Body of pancreas (tissue), 4 donors: ENCODE results near the gene BTG3. TPM values are rescaled to one million over a fixed set of nuclear protein-coding genes. Genes with fewer than 3 reads are reported as not detected.

Source experiments
- ATAC-seq: fragments of 150-250 bp; one replicate; pipeline ENCODE4 v1.9.1; 2016
- DNase-seq, 4 donors: peaks; one replicate each; pipeline ENCODE4 v3.0.0-alpha.2; 2019
- H3K27ac ChIP-seq, 4 donors: fragments of 200-600 bp; sonication (generic); 1 replicate in 3 of 4; 2 replicates in 1 of 4; pipeline versions ENCODE4 v1.5.1 to v1.6.1; 2016 to 2019; ENCODE audit warnings: mild to moderate bottlenecking in 1 of 4, mixed read lengths in 1 of 4, moderate library complexity in 1 of 4
- H3K27me3 ChIP-seq, 2 donors: fragments of 200-600 bp; sonication (generic); one replicate each; pipeline ENCODE4 v1.6.0; 2016; ENCODE audit warnings: mild to moderate bottlenecking in 1 of 2
- H3K36me3 ChIP-seq, 2 donors: fragments of 200-600 bp; sonication (generic); replicated peaks in 1 of 2; 2 replicates each; pipeline ENCODE4 v1.5.1; 2016; ENCODE audit warnings: low read depth in 2 of 2; ENCODE audit not compliant: insufficient read depth in 1 of 2
- H3K4me1 ChIP-seq: fragments of 200-600 bp; sonication (generic); one replicate; pipeline ENCODE4 v1.6.0; 2016
- H3K4me3 ChIP-seq, 2 donors: fragments of 200-600 bp; sonication (generic); 1 replicate in 1 of 2; 2 replicates in 1 of 2; pipeline ENCODE4 v1.5.1; 2016 to 2019
- H3K9me3 ChIP-seq, 3 donors: fragments of 200-600 bp; sonication (generic); 1 replicate in 2 of 3; 2 replicates in 1 of 3; pipeline ENCODE4 v1.5.1; 2016
- CTCF ChIP-seq, 7 experiments: fragments of 450-650 bp in 4 of 7; fragments of 200-600 bp in 3 of 7; sonication (generic) in 3 of 7; IDR thresholded peaks; one replicate each; pipeline ENCODE4 v1.5.1; 2016 to 2019; ENCODE audit warnings: antibody characterized with exemption in 7 of 7
- POLR2A ChIP-seq, 3 donors: fragments of 450-650 bp; IDR thresholded peaks; one replicate each; pipeline ENCODE4 v1.6.1; 2016; ENCODE audit warnings: antibody characterized with exemption in 3 of 3, mild to moderate bottlenecking in 2 of 3
- WGBS, 2 donors: methylation state at CpG; one replicate each; pipeline ENCODE4 v1.1.5; 2017; 5-methylcytosine and 5-hydroxymethylcytosine counted together
- intact Hi-C: fragments of 100-400 bp; cut with DNase I; formaldehyde crosslinking; loops from one replicate; pipeline ENCODE4 v1.15.1; 2023
- total RNA-seq, 2 donors: library from RNA; depleted of rRNA; stranded (reverse); fragments of >200 nt; gene quantifications; one replicate each; pipeline ENCODE4 v1.1.0, GENCODE V29; 2016

The BTG3 gene
- total RNA-seq, 2 donors from 2014 or later = 16.6 to 55.4 TPM

- TF ChIP-seq CTCF (IDR thresholded peaks at IDR 0.05) = peak in 2 of 7 experiments; percentile 29
- peak in 2 of 3 donors; percentile 59 to 63 for TF ChIP-seq POLR2A (IDR thresholded peaks at IDR 0.05)
- peaks cover 16% of the 10 kb centered on the region for H3K4me1 ChIP-seq
- H3K36me3 ChIP-seq = no peaks in the 10 kb centered on the region
- 0 to 1% methylated on average over 26 of the region's 26 CpGs for WGBS, 2 donors
- H3K9me3 ChIP-seq = no peaks in the 10 kb centered on the region
- DNase-seq = peak; percentile 80 to 86 (median 83)
- no peaks in the 10 kb centered on the region for H3K27me3 ChIP-seq
- ATAC-seq = peak; percentile 78
- H3K4me3 ChIP-seq = peak overlapping the region; percentile 84 to 86
- peak overlapping the region; percentile 76 to 92 (median 81) for H3K27ac ChIP-seq
- intact Hi-C loops = no loop called here
These were observed 1.2 kb downstream of the BTG3 start for GRCh38 chr21:17611414-17612022.

GRCh38 chr21:17610911-17611310 lies 1.8 kb downstream of the BTG3 start:
- peak overlapping the region; percentile 76 to 92 (median 81) for H3K27ac ChIP-seq
- WGBS, 2 donors = 23 to 25% methylated on average over 9 of the region's 9 CpGs
- no peak overlapping the region for H3K4me3 ChIP-seq
- peaks cover 16% of the 10 kb centered on the region for H3K4me1 ChIP-seq
- no peaks in the 10 kb centered on the region for H3K27me3 ChIP-seq
- ATAC-seq (no peak), DNase-seq (peak in 3 of 4 donors; percentile 3 to 33 (median 18))
- H3K36me3 ChIP-seq = no peaks in the 10 kb centered on the region
- no peaks in the 10 kb centered on the region for H3K9me3 ChIP-seq
- intact Hi-C loops = no loop called here
- TF ChIP-seq POLR2A (IDR thresholded peaks at IDR 0.05) = no peak
- no peak for TF ChIP-seq CTCF (IDR thresholded peaks at IDR 0.05)

GRCh38 chr21:17609681-17610080 lies 3.0 kb downstream of the BTG3 start:
- no peaks in the 10 kb centered on the region for H3K9me3 ChIP-seq
- no peaks in the 10 kb centered on the region for H3K27me3 ChIP-seq
- H3K4me1 ChIP-seq = peaks cover 16% of the 10 kb centered on the region
- H3K27ac ChIP-seq = no peak overlapping the region
- H3K36me3 ChIP-seq = no peaks in the 10 kb centered on the region
- intact Hi-C loops = no loop called here
- no peak for DNase-seq
- no peak for TF ChIP-seq CTCF (IDR thresholded peaks at IDR 0.05)
- no peak for TF ChIP-seq POLR2A (IDR thresholded peaks at IDR 0.05)
- H3K4me3 ChIP-seq = no peak overlapping the region
- no peak for ATAC-seq
- 86 to 94% methylated on average over 2 of the region's 2 CpGs for WGBS, 2 donors

DNA sequence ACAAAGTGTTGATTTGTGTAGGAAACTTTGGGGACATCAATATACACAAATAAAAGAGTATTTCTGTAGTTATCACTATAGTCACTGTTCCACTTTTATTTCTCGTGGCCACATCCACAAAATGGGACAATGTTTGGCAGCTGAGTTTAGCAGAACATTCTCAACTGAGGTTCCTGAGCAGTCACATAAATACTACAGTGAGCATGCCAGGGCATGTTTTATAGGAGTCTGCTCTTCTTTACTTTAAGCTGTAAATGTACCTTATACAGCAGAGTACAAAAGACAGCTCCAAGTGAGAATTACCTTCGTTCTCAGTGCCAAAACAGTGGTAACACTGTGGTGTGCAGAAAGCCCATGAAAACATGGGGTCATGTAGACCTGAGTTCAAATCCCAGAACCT lies 5.0 kb downstream of the BTG3 start:
- Histone ChIP-seq H3K9me3 (no peaks in the 10 kb centered on the region), H3K36me3 (no peaks in the 10 kb centered on the region), H3K27ac (no peak overlapping the region), H3K4me1 (peaks cover 10% of the 10 kb centered on the region), H3K4me3 (no peak overlapping the region), H3K27me3 (no peaks in the 10 kb centered on the region)
- WGBS, 2 donors = 93 to 94% methylated on average over 2 of the region's 2 CpGs
- intact Hi-C loops = no loop called here
- TF ChIP-seq POLR2A (IDR thresholded peaks at IDR 0.05) (no peak), CTCF (IDR thresholded peaks at IDR 0.05) (no peak)
- DNase-seq = no peak
- no peak for ATAC-seq

- H3K4me3 ChIP-seq = no peak overlapping the region
- TF ChIP-seq CTCF (IDR thresholded peaks at IDR 0.05) (no peak), POLR2A (IDR thresholded peaks at IDR 0.05) (no peak)
- intact Hi-C loops = no loop called here
- peaks cover 0 to 2% of the 10 kb centered on the region in 2 donors for H3K36me3 ChIP-seq
- H3K4me1 ChIP-seq = no peaks in the 10 kb centered on the region
- ATAC-seq (no peak), DNase-seq (no peak)
- H3K27ac ChIP-seq = no peak overlapping the region
- 78 to 81% methylated on average over 3 of the region's 3 CpGs for WGBS, 2 donors
- no peaks in the 10 kb centered on the region for H3K27me3 ChIP-seq
- H3K9me3 ChIP-seq = no peaks in the 10 kb centered on the region
These were observed 9.8 kb downstream of the BTG3 start for GRCh38 chr21:17602874-17603273.
